GM19463 (cell line): ENCODE measurements around the gene LSR.

ENCODE experiments used
- ATAC-seq: cut with Tn5 transposase; IDR thresholded peaks from one replicate; pipeline ENCODE4 v1.9.1; 2021; ENCODE audit warnings: mild to moderate bottlenecking, moderate library complexity; ENCODE audit not compliant: unreplicated experiment

Gene LSR

GRCh38 chr19:35316560-35316959 lies 67.8 kb downstream of the LSR start:
- no peak for ATAC-seq
